GM18505 (cell line): ENCODE results near the gene CUX1.
"Not testable (repeated sequence)": the region's sequence is repeated elsewhere in the genome, so short reads cannot be mapped to it uniquely, and the experiment has no call there.

Source experiments
- ATAC-seq: cut with Tn5 transposase; IDR thresholded peaks from one replicate; pipeline ENCODE4 v1.9.1; 2021; ENCODE audit not compliant: unreplicated experiment
- POLR2A ChIP-seq: IDR thresholded peaks from 4 replicates; pipeline ENCODE4 v1.6.1; 2011; ENCODE audit warnings: borderline replicate concordance; ENCODE audit not compliant: insufficient read depth, insufficient read length; ENCODE audit errors: extremely low read depth

The CUX1 gene

DNA sequence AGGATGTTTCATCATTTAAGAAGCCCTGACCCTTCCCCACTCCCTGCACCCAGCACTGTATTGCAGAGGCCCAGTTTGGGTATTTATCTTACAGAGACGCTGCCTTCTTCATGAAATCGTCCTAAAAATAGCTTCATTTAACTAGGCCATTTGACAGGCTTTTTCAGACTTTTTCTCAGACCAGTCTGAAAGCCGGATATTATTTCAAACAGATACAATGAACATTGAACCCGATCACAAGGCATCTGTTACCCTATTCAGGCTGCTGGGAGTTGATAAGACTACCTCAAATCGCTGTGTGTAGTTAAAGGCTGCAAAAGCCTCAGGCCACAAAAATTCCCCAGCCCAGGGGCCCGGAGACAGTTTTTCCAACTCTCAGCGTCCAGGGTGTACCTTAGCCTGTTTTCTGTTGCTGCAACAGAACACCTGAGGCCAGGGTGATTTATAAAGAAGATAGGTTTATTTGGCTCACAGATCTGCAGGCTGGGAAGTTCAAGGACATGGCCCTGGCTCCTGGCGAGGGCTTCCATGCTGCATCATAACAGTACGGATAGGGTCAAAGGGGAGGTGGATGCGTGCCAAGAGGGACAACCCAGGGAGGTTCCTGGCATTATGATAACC lies 338.5 kb downstream of the CUX1 start:
- no peak for ATAC-seq
- no peak for TF ChIP-seq POLR2A

DNA sequence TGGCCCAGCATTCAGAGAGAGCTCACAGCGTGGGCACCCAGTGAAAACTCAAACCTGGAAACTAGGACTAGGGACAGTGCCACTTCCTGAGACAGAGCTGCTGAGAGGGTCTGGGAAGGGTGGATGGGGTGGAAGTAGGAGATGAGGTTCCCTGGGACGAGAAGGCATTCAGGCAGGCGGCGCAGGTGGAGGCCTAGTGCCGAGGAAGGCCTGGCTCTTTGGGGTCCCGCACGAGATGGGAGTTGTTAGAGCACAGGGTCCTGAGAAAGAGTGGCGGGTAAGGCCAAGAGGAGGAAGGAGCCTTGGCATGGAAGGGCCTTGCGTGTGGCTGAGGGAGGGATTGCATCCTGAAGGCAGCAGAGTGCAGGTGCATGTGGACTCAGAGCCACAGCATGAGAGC lies 339.4 kb downstream of the CUX1 start:
- ATAC-seq, result no peak
- TF ChIP-seq POLR2A, result no peak

- TF ChIP-seq POLR2A, result no peak
- no peak for ATAC-seq
Observed at GRCh38 chr7:102165136-102165535, 347.7 kb downstream of the CUX1 start.

- TF ChIP-seq POLR2A, result no peak
Observed at GRCh38 chr7:102167254-102167653, 349.8 kb downstream of the CUX1 start.

DNA sequence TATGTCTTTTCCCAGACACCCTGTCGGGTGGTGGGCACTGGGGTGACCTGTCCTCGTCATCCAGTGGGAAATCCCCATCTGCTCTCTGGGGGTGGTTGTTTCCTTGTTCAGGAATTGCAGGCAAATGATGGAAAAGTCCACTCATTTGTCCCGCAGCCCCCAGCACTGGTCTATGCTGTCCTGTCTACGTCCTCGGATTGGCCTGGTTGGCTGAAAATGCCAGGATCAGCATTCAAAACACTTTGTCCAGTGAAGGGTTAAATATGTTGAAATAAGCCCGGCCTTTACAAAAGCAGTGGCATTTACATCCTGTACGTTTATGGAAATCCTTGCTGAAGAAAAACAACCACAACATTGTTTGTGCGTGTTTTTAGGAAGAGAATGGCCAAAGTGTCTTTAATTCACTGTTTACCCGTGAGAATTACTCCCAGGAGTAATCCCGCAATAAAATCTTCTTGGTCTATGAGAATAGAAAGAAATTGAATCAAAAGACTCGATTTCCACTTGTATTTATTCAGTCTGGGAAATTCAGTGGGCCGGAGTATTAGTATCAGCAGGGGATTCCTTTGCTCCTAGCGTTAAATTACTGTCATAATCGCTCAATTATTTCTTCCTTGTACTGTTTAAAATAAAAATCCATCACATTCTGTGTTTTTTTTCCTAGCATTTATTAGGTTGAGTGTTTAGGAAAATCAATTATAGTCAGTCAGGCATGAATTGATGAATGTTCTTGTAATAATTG lies 352.4 kb downstream of the CUX1 start:
- TF ChIP-seq POLR2A, result no peak
- no peak for ATAC-seq

More at GRCh38 chr7:102167254-102167653, 349.8 kb downstream of the CUX1 start:
- ATAC-seq, result no peak

GRCh38 chr7:102170393-102170970 lies 353.1 kb downstream of the CUX1 start:
- TF ChIP-seq POLR2A, result no peak
- ATAC-seq, result no peak

DNA sequence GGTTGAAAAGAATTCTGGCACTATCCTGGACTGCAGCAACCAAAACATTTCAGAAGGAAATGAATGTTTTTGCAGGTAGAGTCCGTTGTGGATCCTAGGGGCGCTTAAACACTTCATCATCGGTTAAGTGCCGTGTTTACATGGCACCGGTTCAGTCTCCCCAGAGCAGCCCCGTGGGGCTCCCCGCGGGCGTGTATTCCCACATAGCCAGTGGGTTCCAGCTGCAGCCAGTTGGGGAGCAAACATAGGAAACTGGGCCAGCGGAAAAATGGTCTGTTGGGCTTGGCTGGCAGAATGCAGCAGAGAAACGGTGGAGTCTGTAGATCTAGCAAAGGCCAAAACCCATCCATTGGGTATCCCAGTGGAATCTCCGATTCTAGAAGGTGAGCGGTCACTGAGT lies 356.2 kb downstream of the CUX1 start:
- no peak for TF ChIP-seq POLR2A
- ATAC-seq, result no peak

- no peak for TF ChIP-seq POLR2A
- ATAC-seq, result no peak
Observed at GRCh38 chr7:102175423-102176170, 358.2 kb downstream of the CUX1 start.

GRCh38 chr7:102178410-102178809 lies 361.0 kb downstream of the CUX1 start:
- TF ChIP-seq POLR2A, result no peak
- ATAC-seq, result no peak

- ATAC-seq, result no peak
- TF ChIP-seq POLR2A, result no peak
Observed at GRCh38 chr7:102180727-102181126, 363.3 kb downstream of the CUX1 start.

DNA sequence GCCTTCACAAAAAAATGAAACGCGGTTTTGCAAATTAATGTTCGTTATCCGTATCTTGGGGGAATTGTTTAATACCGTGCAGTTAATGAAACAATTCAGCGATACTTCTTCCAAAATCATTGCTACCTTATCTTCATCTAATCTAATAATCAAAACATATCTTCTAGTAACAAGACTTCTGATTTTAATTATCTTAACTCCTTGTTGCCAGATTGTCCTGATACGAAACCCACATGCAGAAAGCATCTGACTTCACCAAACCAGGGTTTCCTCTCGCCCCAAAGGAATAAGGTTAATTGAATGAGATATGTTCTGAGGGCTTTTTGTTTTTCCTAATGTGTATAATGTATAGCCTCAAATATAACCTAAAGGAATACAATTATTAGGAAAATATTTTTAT lies 364.1 kb downstream of the CUX1 start:
- no peak for TF ChIP-seq POLR2A
- no peak for ATAC-seq

DNA sequence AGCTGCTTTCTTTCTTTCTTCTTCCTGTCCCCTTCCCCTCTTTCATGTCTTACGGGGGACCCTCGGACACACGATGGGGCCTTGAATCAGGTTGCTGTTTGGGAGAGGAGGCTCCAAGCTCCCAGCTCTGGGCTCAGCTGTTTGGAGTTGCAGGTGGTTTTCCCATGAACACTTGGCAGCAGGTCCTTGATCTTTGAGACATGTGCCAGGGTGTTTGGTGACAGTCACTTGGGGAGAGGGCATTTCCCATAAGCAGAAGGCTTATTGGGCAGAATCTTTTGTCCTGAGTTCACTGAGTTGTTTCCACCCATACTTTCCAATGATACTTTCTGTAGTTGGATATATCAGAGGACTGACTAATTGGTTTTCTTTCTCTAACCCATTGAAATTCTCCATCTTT lies 364.6 kb downstream of the CUX1 start:
- no peak for TF ChIP-seq POLR2A

DNA sequence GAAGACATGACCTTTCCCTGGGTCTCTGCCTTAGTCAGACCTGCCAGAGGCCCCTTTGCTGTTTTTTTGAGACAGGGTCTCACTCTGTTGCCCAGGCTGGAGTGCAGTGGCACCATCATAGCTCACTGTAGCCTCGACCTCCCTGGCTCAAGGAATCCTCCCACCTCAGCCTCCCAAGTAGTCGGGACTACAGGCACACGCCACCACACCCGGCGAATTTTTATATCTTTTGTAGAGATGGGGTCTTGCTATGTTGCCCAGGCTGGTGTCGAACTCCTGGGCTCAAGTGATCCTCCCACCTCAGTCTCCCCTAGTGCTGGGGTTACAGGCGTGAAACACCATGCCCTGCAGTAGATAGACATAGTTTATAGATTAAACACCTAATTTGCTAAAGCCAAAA lies 366.4 kb downstream of the CUX1 start:
- ATAC-seq, result not testable (repeated sequence)

More for the DNA sequence above, 364.6 kb downstream of the CUX1 start:
- ATAC-seq, result no peak
